ENCODE measurements around the gene TFDP1.

GRCh38 chr13:113554333-113554700, 30.2 kb upstream of the TFDP1 start:
- TF ChIP-seq CTCF (IDR thresholded peaks at IDR 0.05; ENCODE audit: insufficient read depth, low read length) (no peak), POLR2AphosphoS5 (IDR thresholded peaks at IDR 0.05; ENCODE audit: low read depth) (no peak), SPI1 (IDR thresholded peaks at IDR 0.05; ENCODE audit: borderline replicate concordance, low read depth) (no peak), GABPA (IDR thresholded peaks at IDR 0.05; ENCODE audit: low read depth) (no peak)
- TF ChIP-seq, protein P1, sequence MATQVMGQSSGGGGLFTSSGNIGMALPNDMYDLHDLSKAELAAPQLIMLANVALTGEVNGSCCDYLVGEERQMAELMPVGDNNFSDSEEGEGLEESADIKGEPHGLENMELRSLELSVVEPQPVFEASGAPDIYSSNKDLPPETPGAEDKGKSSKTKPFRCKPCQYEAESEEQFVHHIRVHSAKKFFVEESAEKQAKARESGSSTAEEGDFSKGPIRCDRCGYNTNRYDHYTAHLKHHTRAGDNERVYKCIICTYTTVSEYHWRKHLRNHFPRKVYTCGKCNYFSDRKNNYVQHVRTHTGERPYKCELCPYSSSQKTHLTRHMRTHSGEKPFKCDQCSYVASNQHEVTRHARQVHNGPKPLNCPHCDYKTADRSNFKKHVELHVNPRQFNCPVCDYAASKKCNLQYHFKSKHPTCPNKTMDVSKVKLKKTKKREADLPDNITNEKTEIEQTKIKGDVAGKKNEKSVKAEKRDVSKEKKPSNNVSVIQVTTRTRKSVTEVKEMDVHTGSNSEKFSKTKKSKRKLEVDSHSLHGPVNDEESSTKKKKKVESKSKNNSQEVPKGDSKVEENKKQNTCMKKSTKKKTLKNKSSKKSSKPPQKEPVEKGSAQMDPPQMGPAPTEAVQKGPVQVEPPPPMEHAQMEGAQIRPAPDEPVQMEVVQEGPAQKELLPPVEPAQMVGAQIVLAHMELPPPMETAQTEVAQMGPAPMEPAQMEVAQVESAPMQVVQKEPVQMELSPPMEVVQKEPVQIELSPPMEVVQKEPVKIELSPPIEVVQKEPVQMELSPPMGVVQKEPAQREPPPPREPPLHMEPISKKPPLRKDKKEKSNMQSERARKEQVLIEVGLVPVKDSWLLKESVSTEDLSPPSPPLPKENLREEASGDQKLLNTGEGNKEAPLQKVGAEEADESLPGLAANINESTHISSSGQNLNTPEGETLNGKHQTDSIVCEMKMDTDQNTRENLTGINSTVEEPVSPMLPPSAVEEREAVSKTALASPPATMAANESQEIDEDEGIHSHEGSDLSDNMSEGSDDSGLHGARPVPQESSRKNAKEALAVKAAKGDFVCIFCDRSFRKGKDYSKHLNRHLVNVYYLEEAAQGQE (IDR thresholded peaks at IDR 0.05; ENCODE audit: insufficient replicate concordance, low read depth): no peak

Data from HL-60 (cell line).